UCSD-AML1 (cell line): ENCODE data around the gene ASB1.
A peak's percentile ranks its signal among the peaks of the same experiment; 100 is the strongest.

Experiments
- DNase-seq: peaks from one replicate; lab custom pipeline; 2025; ENCODE audit not compliant: unreplicated experiment; lab: John Stamatoyannopoulos, UW

The ASB1 gene

DNA sequence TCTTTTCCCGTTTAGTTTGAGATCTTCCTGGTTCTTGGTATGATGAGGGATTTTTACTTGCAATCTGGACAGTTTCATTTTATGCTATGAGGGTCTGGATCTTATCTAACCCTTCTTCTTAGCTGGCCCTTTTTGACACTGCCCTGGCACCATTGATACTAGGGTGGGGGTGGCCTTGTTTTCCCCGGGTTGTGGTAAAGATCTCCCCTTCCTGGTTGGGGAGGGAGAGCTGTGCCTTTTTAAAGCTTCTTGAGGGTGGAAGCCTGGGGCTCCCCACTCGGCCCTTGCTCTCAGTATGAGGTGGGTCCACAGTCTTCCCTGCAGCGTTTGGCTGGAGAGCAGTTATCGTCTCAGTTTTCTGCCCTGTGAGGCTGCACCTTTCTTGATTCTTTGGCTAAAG is 66.1 kb downstream of the ASB1 start:
- DNase-seq: no peak

DNA sequence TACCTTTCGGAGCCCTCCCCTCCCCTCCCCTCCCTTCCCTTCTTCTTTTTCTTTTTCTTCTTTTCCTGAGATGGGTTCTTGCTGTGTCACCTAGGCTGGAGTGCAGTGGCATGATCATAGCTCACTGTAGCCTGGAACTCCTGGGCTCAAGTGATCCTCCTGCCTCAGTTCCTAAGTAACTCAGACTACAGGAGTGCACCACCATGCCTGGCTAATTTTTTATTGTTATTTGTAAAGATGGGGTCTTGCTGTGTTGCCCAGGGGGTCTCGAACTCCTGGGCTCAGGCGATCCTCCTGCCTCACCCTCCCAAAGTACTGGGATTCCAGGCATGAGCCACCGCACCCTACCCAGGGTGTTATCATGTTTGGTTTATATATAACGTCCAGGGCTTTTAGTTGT is 66.7 kb downstream of the ASB1 start:
- DNase-seq: no peak

DNA sequence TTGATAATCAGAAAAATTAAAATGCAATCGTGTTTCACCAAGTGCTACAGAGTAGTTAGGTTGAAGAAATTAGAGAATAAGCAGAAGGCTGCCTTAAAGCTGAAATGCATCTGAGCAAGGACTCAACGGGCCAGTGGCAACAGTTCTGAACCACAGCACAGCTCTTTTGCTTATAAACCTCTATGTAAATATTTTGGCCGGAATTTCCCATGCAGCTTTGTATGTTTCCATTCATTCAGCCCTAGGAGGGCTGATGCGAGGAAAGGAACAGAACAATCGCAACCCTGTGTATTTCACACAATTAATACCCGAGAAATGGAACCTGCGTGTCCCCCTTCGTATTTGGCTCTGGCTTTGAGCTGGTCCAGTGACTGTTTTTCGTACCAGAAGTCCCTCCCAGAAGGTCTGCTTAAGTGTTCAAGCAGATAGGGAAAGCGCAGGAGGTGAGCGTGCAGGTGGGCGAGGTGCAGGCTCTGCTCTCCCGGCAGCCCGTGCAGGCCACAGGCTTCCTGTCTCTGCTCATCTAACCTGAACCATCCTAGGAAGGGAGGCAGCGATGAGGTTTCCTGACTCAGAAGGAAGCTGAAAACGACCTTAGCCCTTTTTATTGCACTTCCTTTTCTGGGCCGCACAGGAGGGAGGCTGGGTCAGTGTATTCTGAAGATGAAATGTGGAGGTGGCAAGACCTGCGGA is 67.3 kb downstream of the ASB1 start:
- peak; percentile 34 for DNase-seq

DNA sequence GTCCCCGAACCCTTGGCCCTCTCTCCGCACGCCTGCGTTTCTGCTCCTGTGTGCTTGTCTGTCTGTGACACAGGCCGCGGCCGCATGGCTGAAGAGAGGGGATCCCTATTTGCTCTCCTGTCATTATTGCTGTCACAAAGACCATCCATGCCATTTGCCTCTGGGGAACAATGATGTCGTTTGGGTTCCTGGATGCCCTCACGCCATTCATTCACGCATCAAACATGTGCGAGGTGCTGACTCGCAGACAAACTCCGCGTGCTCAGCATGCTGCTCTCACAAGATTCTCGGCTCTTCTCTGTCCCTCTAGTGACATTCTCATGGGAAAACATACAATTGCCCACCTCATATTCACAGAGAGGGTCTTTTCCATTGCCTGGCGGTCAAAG is 67.8 kb downstream of the ASB1 start:
- no peak for DNase-seq

DNA sequence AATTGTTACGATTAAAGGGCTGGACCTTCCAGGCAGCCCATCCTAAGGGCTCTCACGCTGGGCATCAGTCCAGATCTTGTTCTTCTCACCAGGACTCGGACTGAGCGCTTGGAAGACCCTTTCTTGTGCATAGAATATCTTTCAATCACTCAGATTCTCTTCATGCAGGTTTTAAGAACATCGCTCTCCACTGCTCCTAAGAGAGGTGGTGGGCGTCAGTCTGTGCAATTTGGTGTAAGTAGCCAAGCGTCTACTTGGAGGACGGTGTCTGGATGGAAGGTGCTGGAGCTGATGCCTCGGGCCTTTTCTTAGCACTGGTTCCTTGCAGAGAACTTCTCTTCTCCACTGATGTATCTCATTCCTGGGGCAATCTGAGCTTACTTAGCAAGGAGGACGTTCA is 68.7 kb downstream of the ASB1 start:
- no peak for DNase-seq

DNA sequence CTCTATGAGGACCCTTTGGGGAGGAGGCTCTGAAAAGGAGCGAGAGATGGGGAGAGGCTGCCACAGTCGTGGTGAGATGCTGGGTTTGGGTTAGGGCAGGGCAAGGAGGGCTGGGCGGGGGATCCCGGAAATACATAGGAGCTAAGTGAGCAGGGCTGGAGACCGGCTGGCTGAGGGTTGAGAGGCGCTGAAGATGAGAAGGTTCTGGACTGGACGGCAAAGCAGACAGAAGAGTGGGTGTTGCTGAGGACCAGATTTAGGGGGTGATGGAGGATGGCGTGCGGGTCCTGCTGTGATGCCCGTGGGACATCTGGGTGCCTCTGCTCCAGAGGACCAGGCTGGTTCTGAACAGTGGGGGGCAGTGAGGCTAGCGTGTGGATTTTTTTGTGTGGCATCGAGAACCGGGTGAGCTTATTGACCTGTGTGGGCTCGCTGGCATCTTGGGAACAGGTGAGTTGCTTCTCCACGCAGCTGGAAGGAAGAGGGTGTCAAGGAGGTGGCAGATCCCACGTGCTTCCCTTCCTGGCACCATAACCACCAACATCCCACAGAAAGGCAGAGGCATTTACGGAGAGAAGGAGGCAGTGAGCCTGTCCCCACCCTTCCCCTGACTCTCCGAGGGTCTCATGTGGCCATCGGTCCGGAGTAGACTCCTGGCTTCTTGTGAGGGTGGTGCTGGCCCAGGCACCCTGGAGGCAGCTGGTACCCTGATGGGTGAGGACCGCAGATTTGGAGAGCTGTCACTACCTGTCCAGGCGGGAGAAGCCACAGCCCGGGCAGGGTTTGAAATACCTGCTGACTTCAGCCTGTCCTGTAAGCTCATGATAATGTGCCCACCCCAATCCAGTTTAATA is 70.3 kb downstream of the ASB1 start:
- DNase-seq: no peak

DNA sequence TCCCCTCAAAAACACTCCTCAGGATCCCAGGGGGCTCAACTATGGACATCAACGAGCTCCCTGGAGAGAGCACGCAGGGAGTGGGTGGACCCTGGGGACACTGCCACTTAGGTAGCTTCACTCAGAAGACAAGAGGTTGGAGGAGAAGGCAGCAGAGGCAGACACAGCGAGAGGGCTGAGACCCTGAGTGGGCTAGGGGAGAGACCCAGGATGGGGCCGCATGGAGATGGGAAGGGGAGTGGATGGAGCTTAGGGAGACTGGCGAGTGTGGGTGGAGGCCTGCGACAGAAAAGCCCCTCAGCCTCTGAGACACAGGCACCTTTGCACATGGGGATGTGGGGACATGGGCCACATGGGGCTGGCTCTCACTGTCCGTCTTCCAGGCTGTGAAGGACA is 70.9 kb downstream of the ASB1 start:
- DNase-seq: no peak

DNA sequence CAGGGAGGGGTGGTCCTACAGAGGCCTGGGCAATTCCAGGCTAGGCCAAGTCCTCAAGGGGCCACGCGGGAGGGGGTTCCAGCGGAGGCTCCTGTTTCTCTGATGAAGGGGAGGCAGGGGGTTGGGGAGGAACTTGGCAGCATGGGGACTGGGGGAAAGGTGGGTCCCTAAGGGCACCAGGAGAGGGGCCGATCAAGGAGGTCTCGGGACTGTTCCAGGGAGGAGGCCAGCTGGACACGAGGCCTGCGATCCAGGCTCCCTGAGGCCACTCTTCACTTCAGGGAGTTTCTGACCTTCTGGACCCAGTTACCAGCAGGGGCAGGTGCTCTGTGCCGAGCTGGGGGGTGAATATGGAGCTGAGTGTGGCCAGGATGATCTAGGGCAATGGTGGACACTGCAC is 71.5 kb downstream of the ASB1 start:
- DNase-seq: no peak

DNA sequence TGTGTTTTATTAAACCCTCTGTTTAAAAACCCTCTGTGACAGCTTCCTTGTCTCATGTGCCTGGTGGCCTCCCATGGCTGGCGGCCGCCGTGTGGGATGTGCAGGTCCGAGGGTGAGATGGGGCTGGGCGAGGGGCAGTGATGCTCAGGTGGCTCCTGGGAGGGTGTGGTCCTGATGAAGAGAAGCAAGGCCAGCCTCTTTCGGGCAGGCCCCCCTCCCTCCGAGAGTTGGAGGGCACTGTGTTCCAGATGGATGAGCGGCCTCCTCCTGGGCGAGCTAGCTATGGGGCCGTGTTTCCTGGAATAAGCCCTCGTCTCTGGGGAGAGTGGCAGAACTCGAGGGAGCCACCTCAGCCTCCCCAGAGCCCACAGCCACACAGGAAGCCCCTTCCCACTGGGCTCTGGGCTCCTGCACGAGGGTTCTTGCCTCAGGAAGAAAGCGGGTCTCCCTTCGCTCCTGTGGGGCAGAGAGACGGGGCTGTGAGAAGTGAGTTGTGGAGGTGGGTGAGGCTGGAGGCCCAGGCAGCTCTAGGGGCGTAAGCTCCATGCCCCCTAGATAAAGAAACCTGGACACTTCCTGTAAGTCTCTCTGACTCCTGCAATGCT is 72.1 kb downstream of the ASB1 start:
- no peak for DNase-seq

DNA sequence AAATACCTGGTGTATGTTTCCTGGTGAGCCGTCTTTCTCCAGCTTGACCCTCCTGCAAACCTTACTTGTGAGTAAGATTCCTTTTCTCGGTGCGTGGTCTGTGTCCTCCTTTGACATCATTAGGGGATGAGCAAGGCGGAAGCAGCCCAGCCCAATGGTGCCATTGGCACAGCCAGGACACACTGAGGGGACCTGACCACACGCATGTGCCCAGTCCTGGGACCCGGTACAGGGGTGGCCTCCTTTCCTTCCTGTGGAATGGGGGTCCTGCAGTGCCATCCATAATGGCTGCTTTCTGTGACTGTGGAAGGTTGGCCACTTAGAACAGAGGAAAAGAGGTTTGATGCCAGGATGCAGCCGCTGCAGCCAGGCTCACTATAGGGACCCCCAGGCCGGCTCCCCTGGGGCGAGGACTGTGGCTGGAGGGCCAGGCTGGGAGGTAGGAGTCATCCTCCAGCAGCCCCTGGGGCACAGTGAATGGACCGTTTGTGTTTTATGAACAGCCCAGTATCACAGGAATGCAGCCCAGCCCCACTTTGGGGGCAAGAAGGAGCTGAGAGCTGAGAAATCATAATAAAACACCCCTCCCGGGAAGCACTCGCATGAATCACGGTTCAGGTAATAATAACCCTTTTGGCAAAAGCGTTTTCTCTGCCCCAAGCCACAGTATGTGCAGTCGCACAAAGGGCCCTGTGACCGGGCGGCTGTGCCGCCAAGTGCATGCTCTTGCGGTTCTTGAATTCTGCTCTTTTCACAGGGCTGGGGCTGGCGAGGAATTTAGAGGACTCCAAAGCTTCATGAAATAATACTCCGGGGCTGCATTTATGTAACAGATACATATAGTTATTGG is 73.2 kb downstream of the ASB1 start:
- DNase-seq: no peak

DNA sequence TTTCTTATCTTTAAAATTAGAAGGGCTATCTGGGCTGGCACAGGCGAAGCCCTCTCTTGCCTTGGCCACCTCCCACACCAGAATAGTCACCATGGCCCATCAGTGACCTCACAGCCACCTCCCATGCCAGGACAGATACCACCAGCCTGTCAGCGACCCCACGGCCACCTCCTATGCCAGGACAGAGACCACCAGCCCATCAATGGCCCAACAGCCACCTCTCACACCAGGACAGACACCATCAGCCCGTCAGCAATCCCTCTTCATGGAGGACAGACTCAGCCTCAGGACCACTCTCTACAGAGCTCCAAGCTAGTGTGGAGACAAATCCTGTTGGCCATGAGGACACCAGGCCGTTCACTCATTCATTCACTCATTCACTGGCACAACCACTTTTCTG is 74.6 kb downstream of the ASB1 start:
- DNase-seq: no peak
